Measurements from ENCODE around the gene ELP4. TPM values are rescaled to one million over a fixed set of nuclear protein-coding genes. Genes with fewer than 3 reads are reported as not detected.

The ELP4 gene
- total RNA-seq, 1 donor from 2014 or later = 16.6 TPM

GRCh38 chr11:31768749-31769640, 259.4 kb downstream of the ELP4 start:
- H3K36me3 ChIP-seq = no peaks in the 10 kb centered on the region
- DNase-seq (no peak), ATAC-seq (no peak)
- H3K4me1 ChIP-seq = no peaks in the 10 kb centered on the region
- H3K9me3 ChIP-seq = no peaks in the 10 kb centered on the region
- intact Hi-C loops (cut with DNase I) = no loop called here
- H3K27me3 ChIP-seq = no peaks in the 10 kb centered on the region
- no peak overlapping the region for H3K4me3 ChIP-seq
- no peak overlapping the region for H3K27ac ChIP-seq
- TF ChIP-seq CTCF (IDR thresholded peaks at IDR 0.05) = no peak

- Histone ChIP-seq H3K4me3 (no peak overlapping the region), H3K27me3 (no peaks in the 10 kb centered on the region), H3K4me1 (no peaks in the 10 kb centered on the region), H3K27ac (no peak overlapping the region), H3K36me3 (no peaks in the 10 kb centered on the region), H3K9me3 (no peaks in the 10 kb centered on the region)
- no peak for TF ChIP-seq CTCF (IDR thresholded peaks at IDR 0.05)
- intact Hi-C loops (cut with DNase I) = no loop called here
- ATAC-seq (no peak), DNase-seq (no peak)
Measured at GRCh38 chr11:31770011-31770700, 260.6 kb downstream of the ELP4 start.

- DNase-seq (no peak), ATAC-seq (no peak)
- no peaks in the 10 kb centered on the region for H3K4me1 ChIP-seq
- no peaks in the 10 kb centered on the region for H3K27me3 ChIP-seq
- no peaks in the 10 kb centered on the region for H3K9me3 ChIP-seq
- intact Hi-C loops (cut with DNase I) = no loop called here
- H3K4me3 ChIP-seq = no peak overlapping the region
- H3K36me3 ChIP-seq = no peaks in the 10 kb centered on the region
- H3K27ac ChIP-seq = no peak overlapping the region
- TF ChIP-seq CTCF (IDR thresholded peaks at IDR 0.05) = no peak
Measured at GRCh38 chr11:31772412-31772811, 262.8 kb downstream of the ELP4 start.

DNA sequence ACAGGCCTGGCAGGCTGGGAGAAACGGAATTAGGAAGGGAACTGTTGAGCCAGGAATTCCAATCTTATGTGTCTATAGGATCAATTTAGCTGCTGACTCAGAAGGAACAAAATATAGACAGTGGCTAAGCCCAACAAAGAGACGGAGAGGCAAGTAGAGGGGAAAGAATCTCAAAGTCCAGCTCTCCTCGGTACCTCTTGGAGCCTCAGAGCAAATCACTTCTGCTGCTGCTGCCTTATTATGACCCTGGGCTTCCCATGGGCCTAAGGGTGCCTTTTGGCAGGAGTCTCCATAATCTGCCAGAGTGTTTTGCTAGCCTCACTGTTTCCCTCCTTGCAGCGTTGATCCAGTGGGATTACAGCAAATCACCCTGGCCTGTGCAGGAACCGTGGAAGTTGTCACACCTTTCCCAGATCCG, 269.8 kb downstream of the ELP4 start:
- H3K27me3 ChIP-seq = no peaks in the 10 kb centered on the region
- H3K36me3 ChIP-seq = no peaks in the 10 kb centered on the region
- intact Hi-C loops (cut with DNase I) = no loop called here
- no peak for ATAC-seq
- H3K4me1 ChIP-seq = no peaks in the 10 kb centered on the region
- no peaks in the 10 kb centered on the region for H3K9me3 ChIP-seq
- DNase-seq = no peak
- no peak overlapping the region for H3K4me3 ChIP-seq
- TF ChIP-seq CTCF (IDR thresholded peaks at IDR 0.05) = no peak
- no peak overlapping the region for H3K27ac ChIP-seq

- ATAC-seq = no peak
- no peak for TF ChIP-seq CTCF (IDR thresholded peaks at IDR 0.05)
Measured at GRCh38 chr11:31780078-31780477, 270.5 kb downstream of the ELP4 start.

More at GRCh38 chr11:31780078-31780477, 270.5 kb downstream of the ELP4 start:
- Histone ChIP-seq H3K4me3 (no peak overlapping the region), H3K36me3 (no peaks in the 10 kb centered on the region), H3K27me3 (no peaks in the 10 kb centered on the region), H3K9me3 (no peaks in the 10 kb centered on the region), H3K4me1 (no peaks in the 10 kb centered on the region), H3K27ac (no peak overlapping the region)
- intact Hi-C loops (cut with DNase I) = no loop called here
- DNase-seq = no peak
